Globus pallidus (tissue), 1 donor: Measurements from ENCODE around the gene SNED1.

Source experiments
- DNase-seq: peaks from one replicate; pipeline ENCODE4 v3.0.0-alpha.2; 2015; ENCODE audit warnings: low spot score

The SNED1 gene

DNA sequence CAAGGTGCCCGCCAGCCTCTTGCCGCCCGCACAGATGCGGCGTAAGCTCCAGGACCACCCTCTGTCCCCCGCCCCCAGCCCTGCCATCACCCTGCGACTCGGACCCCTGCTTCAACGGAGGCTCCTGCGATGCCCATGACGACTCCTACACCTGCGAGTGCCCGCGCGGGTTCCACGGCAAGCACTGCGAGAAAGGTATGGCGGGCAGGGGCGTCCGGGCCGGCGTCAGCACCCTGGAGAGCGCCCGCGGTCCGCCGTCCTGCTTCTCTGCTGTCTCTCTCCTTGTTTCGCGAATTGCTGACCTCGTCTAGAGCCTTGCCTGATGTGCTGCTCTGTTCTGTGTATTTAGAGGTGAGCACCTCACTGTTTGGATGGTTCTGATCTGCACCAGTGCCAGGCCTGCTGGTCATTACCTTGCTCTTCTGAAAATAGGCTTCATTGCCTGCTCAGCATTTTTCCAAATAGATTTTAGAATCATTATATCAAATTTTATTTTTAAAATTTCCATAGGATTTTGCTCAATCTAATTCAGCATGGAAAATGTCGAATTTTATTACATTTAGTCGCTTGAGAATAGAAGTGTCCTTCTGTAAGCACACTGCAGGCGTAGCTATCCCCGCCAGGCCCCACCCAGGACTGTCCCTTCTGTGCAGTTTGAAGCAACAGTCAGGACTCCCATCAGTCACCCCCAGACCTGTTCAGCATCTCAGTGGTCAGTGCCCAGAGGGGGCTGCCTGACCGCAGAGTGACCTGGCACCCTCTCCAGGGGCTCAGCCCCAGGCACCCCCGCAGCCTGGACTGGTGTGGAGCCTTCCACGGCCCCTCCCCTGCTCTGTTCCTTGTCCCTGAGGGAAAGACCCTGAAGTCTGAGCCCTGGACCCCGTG, 51.6 kb downstream of the SNED1 start:
- no peak for DNase-seq

DNA sequence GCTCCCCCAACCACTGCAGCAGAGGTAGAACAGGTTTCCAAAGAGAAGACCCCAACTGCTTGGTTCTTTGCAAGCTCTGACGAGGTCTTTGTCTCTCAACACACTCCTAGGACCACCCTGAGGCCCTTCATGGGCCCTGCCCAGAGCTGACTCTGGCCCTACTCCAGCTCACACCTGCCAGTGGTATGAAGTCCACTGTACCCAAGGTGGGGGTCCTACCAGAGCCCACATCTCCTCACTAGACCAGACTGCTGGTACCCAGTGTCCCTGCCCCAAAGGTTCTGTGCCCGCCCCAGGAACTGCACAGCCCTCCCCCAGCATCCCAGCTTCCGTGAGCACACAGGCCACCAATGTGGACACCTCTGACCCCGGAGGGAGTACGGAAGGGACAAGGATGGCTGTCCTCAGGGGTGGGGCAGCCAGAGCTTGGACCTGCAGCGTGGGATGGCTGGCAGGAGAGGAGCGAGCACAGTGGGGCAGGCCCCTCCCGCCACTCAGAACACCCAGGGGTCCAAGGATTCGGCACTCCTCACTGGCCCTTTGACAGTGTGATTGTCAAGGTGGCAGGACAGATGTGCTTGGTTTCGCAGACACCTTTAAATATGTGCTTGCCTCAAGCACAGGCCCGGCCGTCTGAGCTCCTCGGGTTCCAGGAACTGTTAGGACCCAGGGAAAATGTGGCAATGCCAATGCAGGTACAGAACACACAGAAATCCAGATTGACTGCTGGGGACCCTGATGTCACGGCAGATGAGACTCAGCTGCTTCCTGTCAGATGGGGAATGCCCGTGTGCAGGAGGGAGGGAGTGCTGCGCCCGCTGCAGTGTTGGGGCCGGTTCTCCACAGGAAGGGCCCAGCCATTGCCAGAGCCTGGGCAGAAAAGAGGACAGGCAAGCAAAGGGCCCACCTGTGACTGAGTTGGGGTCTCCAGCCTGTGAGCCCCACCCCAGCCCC, 52.5 kb downstream of the SNED1 start:
- DNase-seq, result no peak

DNA sequence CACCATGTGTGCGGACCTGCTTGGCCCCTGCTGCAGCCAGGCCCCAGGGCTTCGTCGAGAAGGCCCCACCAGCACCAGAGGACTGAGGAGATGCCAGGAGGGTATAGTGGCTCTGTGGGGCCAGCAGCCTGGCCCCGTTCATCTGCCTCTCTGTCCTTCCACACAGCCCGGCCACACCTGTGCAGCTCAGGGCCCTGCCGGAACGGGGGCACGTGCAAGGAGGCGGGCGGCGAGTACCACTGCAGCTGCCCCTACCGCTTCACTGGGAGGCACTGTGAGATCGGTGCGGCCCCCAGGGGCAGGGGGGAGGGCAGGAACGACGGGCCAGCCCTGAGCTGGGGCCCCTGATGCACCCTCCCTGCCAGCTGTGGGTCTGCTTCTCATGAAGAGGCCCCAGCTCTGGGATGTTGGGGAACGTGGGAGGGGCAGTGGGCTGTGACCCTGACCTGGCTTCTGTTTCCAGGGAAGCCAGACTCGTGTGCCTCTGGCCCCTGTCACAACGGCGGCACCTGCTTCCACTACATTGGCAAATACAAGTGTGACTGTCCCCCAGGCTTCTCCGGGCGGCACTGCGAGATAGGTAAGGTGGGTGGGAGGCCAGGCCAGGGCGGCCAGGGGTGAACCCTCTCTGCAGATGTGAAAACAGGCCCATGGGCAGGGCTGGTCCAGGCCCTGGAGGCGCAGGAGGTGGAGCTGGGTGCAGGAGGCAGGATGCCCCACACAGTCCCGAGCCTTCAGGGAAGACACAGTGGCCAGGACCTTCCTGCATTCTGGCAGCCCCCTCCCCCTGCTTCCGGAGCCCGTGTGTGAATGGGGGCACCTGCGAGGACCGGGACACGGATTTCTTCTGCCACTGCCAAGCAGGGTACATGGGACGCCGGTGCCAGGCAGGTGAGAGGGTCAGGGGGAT, 53.4 kb downstream of the SNED1 start:
- DNase-seq, result no peak

DNA sequence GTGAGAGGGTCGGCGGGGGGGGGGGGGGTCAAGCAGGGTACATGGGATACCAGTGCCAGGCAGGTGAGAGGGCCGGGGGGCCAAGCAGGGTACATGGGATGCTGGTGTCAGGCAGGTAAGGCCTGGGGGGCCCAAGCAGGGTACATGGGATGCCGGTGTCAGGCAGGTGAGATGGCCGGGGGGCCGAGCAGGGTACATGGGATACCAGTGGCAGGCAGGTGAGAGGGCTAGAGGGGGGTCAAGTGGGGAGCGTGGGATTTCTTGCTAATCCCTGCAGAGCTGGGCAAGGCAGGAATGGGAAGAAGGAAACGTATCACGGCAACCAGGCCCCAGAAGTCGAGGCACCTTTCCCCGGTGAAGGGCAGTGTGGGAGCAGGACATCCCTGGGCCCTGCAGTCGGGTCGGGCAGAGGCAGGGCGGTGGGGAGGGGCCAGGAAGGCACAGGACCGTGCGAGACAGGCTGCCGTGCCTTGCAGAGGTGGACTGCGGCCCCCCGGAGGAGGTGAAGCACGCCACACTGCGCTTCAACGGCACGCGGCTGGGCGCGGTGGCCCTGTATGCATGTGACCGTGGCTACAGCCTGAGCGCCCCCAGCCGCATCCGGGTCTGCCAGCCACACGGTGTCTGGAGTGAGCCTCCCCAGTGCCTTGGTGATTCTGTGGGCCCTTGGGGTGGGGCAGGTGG, 54.4 kb downstream of the SNED1 start:
- no peak for DNase-seq

DNA sequence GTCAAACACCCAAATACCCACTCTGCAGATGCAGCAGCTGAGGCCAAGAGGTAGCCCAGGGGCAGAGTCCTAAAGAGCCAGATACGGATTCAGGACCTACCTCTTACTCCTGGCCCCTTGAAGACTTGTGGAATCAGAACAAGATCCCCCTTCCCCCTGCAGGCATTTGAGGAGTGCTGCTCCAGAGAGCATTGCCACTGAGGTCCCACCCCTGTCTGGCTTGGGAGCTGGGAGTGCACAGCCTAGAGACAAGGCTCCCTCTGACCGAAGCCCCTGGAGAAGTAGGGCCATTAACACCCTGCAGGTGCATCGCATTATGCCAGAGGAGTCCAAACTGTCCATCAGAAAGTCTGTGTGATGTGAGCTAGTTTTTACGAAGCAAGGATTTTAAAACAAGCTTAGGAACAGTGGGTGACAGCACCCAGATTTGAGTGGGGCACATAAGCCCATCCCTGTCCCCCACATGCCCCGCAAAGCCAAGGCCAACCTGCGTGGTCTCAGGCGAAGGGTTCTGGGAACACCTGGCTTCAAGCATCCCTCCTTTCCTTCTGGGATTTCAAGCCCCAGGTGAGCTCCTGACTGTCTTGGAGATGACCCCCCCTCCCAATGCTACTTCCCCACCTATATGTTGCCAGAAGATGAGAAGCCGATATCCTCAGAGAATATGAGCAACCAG, 55.3 kb downstream of the SNED1 start:
- no peak for DNase-seq

DNA sequence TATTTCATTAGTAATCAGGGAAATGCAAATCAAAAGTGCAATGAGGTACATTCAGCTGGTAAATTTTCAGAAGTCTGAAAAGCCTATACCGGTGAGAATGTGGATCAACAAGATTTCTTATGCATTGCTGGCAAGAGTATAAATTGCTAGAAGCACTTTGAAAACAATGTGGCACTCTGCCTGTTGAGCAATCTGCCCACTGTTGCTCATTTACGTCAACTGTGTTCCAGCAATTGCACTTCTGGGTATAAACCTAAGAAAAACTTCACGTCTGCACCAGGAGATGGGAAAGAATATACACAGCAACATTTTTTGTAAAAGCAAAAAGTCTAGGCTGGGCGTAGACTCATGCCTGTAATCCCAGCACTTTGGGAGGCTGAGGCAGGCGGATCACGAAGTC, 62.9 kb downstream of the SNED1 start:
- no peak for DNase-seq

DNA sequence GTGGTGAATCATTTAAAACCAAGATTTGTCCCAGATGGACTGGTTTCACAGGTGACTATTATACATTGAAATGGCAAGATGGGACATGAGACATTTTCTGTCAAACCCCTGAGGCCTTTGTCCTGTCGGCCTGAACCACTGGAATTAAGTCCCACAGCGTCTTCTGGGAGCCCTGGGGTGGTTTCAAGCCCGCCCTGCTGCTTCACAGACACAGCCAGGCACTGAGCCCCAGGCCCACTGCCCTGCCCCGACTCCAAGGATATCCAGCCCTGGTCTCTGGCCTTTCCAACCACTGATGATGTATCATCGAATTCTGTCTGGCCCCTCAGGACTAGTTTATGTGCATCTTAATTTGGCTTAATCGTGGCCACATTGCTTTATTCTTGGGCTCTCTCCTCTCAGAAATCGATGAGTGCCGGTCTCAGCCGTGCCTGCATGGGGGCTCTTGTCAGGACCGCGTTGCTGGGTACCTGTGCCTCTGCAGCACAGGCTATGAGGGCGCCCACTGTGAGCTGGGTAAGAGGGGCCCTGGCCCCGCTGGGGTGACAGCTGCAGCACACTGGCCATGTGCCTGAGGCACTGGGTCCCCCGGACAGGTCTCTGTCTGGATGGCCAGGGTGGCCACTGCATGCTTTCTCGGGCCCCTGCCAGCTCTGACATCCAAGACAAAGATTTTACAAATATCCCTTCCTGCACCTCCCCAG, 64.1 kb downstream of the SNED1 start:
- DNase-seq, result no peak

DNA sequence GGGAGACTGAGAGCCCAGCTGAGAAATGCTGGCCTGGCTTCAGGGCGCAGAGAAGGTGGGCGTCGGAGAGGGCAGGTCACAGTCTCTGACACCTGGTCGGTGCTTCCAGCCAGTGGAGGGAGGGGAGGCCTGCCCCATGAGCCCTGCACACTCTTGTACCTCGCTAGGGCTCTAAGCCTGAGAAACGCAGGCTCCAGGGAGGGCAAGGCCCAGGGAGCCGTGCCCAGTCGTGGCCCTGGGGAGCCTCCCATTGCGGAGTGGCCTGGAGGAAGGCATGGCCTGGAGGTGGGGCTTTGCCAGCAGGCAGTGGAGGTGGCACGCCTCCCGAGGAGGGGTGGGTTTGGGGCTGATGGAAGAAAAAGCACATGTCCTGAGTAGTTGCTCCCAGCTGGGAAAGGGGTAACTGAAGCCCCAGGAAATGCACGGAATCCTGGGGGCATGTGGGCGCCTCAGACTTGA, 64.7 kb downstream of the SNED1 start:
- DNase-seq, result no peak

DNA sequence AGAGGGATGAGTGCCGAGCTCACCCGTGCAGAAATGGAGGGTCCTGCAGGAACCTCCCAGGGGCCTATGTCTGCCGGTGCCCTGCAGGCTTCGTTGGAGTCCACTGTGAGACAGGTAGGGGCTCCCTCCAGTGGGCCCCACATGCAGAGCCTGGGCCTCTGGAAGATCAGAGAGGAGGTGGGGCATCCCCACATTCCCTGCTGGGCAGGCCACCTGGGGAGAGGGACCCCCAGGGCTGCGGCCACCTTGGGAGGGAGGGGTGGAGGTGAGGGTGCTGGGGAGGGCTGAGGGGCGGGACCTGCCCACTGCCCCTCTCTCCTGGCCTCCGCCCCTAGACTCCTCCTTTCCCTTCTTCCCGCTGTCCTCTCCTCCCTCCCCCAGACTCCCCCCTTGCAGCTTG, 65.2 kb downstream of the SNED1 start:
- no peak for DNase-seq

DNA sequence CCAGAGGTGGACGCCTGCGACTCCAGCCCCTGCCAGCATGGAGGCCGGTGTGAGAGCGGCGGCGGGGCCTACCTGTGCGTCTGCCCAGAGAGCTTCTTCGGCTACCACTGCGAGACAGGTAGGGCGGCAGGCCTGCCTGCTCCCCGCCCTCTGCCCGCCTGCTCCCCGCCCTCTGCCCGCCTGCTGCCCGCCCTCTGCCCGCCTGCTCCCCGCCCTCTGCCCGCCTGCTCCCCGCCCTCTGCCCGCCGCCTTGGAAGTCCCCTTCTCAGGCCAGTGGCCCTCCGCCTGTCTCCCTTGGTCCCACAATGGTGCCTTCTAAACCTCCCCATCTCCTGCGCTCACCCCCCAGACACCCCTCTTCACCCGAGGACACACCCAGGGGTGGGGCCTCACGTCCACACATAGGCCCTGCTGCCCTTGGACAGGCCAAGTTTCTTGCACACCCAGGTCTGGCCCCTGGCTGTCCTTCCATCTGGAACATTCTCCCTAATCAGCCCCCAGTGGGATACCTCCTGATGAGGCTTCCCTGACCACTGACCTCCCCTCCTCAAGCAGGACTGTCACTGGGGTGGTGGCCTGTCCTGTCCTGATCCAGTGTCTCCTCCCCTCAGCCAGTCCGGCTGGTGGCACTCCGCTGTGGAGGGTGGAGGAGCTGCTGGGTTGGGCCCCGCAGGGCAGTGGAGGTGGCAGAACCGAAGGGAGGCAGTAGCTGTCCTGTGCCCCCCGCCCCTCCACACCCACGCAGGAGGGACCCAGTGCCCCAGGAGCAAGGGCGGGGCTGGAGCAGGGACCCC, 65.8 kb downstream of the SNED1 start:
- DNase-seq, result no peak

DNA sequence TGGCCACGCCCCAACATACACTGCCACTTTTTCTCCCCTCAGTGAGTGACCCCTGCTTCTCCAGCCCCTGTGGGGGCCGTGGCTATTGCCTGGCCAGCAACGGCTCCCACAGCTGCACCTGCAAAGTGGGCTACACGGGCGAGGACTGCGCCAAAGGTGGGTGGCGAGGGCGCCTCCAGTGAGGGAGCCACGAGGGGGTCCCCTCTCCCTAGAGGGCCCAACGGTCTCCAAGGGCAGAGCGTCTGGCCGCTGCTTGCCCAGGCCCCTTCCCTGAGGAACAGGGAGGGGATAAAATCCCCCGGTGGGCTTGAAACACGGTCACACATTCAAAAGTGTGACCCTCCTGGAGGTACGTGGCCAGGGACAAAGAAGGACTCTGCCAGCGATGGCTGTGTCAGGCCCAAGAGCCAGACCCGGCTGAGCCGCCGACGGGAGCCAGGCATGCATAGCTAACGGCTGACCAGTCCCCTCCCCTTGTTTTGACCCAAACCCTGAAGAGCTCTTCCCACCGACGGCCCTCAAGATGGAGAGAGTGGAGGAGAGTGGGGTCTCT, 66.5 kb downstream of the SNED1 start:
- DNase-seq, result no peak

DNA sequence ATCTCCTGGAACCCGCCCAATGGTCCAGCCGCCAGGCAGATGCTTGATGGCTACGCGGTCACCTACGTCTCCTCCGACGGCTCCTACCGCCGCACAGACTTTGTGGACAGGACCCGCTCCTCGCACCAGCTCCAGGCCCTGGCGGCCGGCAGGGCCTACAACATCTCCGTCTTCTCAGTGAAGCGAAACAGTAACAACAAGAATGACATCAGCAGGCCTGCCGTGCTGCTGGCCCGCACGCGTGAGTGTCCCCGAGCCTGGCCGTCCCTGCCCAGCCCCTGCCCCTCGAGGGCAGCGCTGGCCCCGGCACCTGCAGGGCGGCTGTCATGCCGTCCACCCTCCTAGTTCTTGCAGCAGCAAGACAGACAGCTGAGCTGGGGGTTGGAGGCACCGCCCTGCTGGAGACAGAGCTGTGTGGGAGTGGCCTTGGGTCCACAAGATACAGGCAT, 67.0 kb downstream of the SNED1 start:
- DNase-seq, result no peak

DNA sequence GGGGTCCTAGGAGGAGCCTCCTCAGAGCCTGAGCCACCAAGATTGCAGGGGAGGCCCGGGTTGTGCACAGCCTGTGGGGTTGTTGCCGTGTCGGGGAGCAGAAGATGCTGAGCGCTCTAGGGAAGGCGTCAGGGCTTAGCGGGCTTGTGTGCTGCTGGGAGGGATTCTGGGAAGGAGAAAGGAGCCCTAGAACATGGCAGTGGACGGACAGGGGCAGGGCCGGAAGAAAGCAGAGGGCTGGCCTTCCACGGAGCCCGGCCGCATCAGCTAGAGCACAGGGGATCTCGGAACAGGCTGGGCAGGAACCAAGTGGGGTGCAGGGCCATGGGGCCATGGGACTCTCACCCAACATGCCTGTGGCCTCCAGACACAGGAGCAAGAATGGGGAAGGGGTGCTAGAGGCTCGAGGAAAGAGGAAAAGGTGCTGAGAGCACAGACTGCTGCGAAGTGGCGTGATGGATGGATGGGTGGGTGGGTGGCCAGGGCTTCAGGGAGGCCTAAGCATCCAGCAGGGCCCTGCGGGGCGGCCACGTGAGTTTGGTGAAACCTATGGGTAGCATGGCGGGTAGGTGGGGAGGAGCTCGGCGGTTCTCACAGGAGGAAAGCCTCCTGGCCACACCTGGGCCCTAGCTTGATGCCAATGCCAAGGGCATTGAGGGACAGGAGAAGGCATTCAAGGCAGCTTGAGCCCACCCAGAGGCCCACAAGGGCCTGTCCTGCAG, 67.9 kb downstream of the SNED1 start:
- DNase-seq, result no peak

DNA sequence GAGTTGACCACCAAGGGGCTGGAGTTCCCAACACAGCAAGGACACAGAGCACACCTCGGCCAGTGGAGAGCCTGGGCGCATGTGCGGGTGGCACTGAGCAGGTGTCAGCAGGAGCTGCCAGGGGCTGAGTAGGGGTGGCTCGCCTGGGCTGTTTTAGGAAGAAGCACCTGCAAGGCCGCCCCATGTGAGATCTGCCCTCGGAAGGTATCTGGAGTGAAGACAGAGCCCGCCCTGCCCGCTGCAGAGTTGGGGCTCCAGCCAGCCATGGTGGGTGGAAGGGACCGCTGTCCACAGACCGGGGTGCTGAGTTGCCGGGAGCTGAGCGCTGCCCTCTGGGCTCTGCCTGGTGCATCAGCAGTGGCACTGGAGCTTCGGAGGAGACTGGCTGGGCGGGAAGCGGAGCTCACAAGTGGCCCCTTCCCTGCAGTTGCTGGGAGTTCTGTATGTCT, 68.5 kb downstream of the SNED1 start:
- no peak for DNase-seq

DNA sequence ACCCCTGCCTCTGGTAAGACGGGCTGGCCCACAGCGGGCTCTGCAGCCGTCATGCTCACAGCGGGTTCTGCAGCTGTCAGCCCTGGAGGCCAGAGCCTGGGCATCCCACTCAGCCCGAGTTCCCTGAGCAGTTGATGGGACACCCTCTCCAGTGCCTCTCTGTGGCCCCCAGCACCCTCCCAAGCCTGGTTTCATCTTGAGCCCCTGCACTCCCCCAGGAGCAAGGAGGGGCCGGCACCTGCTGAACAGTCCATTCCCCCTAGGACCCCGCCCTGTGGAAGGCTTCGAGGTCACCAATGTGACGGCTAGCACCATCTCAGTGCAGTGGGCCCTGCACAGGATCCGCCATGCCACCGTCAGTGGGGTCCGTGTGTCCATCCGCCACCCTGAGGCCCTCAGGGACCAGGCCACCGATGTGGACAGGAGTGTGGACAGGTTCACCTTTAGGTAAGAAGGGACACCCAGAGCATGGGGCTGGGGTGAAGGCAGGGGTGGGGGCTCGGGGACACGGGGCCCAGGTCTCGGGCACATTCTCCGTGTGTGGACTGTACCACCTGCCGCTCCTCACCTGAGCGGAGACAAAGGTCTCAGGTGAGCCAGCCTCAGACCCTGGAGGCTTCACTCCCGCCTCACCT, 69.2 kb downstream of the SNED1 start:
- no peak for DNase-seq

DNA sequence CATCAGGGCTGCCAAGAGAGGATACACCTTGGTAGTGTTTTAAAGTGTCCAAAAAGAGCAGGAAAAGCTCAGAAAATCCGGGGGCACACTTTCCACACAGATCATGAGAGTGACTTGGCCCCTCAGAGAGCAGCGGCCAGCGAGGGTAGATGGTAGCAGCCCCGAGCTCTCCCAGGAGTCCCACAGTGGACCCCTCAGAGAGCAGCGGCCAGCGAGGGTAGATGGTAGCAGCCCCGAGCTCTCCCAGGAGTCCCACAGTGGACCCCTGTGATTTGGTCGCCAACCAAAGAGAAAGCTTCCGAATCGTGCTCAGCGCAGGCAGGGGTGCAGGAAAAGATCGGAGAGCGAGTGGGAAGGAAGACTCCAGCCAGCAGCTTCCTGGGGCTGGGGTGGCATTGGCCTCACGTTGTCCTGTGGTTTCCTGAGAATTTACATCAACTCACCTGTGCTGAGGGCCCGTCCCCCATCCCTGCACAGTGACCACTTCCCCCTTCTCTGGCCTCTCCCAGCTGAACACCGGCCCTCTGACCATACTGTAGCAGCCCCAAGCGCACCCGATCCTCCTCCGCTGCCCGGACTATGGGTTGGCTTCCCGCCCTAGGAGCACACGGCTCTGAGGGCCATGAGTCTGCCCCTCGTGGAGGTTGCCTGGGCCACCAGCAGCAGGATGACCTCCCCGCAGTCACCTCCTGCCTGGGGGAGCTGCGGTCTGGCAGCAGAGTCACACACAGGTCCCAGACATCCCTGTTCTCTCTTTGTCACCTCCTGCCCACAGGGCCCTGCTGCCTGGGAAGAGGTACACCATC, 69.9 kb downstream of the SNED1 start:
- no peak for DNase-seq
